GM19240 (cell line): ENCODE results near the gene MTA1.

Source experiments
- DNase-seq: peaks from one replicate; pipeline ENCODE4 v3.0.0; 2011; ENCODE audit warnings: low spot score; ENCODE audit not compliant: insufficient read length

The MTA1 gene

DNA sequence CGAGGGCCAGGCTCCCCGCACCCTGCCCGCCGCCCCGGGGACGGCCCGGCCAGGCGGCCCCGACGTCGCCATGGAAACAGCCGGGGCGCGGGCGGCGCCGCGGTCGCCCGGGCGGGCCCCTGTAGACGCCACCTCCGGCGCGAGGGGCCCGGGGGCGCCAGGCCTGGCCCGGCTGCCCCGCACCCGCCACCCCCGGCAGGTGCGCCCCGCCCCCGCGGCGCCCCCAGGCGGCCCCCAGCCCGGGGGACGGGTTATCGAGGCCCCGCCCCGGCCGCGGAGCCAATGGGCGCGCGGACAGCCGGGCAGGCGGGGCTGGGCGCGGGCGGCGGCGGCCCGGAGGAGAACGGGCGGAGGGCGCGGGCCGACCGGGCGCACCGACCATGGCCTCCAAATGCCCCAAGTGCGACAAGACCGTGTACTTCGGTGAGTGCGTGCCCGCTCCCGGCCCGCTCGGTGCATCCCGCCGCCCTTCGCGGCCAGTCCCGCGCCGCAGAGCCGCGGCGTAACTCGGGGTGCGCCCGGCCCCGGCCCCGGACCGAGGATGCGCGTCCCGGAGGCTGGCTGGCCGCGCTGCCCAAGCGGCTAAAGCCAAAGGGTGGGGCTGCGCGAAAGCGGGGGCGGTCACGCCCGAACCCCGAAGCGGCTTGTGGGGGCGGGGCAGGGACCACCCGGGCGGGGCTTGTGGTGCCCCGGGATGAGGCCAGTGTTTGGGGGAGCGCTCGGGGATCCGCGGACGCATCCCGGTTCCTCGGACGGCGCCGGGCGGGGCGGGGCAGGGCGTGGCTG lies 55.0 kb downstream of the MTA1 start, which contains the start of gene CRIP2:
CRIP2 (plus strand) TSS at position 339 of the 786 bp plus-strand sequence; CDS start at position 381, 42 bp downstream.
- no peak for DNase-seq

GRCh38 chr14:105475269-105476096 lies 55.9 kb downstream of the MTA1 start:
- no peak for DNase-seq

GRCh38 chr14:105476097-105476830 lies 56.6 kb downstream of the MTA1 start:
- DNase-seq = no peak

DNA sequence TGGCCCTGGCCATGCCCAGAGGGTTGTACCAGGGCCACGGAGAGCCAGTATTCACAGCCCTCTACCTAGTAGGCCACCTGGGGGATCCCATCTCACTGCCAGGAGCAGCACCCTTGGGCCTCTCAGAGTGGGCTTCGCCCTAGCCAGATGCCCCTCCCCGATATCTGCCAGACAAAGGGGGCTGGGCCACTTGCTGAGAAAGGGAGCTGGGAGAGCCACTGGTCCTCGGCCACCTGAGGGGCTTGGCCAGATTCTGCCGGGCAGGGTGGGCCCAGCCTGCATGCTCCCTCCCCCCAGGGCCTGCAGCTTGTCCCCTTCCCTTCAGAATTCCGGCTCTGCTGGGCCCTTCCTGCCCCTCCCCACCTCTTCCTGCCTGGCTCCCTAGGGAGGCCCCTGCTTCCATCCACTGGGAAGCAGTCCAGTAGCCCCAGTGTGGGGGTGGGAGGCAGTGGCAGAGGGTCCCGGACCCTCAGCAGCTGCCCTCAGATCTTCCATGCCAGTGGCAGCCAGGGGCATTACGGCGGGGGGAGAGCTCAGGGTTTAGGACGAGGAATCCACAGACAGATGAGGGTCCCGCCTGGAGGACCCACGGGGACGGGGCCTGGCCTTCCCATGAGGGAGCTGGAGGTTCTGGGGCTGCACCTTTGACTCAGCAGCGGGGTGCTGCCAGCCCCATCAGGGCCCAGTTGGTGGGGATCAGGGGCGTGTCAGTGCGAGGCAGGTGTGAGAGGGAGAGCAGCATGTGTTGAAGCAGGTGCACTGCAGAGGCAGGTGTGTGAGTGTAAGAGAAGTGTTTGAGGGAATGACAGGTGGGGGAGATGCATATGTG lies 57.4 kb downstream of the MTA1 start:
- no peak for DNase-seq

- no peak for DNase-seq
Observed at GRCh38 chr14:105477660-105478397, 58.2 kb downstream of the MTA1 start.

DNA sequence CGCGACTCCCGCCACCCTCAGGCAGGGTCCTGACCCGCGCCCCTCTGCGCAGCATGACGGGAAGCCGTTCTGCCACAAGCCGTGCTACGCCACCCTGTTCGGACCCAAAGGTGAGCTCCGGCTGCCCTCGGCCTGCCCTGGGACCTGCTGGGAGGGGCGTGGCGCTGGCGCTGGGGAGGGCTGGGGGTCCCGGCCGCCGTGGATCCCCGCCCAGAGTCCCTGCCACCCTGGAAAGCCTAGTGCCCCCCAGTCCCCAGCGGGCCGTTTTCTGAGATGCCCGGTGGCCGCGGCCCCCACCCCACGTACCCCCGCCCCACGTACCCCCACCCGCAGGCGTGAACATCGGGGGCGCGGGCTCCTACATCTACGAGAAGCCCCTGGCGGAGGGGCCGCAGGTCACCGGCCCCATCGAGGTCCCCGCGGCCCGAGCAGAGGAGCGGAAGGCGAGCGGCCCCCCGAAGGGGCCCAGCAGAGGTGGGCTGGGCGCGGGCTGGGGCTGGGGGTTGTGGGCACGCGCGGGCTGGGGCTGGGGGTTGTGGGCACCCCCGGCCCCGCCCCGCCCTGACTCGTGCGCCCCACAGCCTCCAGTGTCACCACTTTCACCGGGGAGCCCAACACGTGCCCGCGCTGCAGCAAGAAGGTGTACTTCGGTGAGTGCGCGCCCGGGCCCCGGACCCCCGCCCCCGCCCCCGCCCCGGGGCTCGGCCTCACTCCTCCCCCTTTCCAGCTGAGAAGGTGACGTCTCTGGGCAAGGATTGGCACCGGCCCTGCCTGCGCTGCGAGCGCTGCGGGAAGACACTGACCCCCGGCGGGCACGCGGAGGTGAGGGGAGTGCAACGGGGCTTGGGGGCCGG lies 59.0 kb downstream of the MTA1 start:
- DNase-seq = no peak

DNA sequence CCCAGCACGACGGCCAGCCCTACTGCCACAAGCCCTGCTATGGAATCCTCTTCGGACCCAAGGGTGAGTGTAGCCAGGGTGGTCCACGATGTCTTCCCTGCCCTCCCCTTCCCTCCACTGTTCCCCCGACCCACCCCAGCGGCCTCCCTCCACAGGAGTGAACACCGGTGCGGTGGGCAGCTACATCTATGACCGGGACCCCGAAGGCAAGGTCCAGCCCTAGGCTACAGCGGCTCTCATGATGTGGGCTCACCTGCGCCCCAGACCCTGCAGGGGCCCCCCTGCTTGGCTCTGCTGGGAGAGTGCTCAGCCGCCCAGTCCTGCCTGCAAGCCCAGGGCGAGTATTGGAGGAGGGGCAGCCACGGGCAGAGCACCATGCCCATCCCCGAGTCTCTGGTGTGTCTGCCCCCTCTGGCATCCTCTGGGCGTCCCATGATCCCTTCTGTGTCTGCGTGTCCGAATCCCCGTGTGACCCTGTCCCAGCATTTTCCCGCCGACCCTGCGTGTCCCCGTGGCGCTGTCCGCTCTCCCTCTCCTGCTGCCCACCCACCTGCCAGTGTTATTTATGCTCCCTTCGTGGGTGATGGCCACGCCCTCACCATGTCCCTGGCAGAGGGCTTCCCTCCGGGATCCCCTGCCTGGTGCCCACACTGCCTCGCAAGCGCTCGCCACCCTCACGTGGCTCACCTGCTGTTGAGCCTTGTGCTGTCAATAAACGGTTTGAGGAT lies 60.0 kb downstream of the MTA1 start:
- DNase-seq = no peak

GRCh38 chr14:105480199-105480746 lies 60.6 kb downstream of the MTA1 start:
- DNase-seq = no peak

- peak; percentile 99 for DNase-seq
Observed at GRCh38 chr14:105480807-105481801, 61.5 kb downstream of the MTA1 start.

- DNase-seq = peak; percentile 98
Observed at GRCh38 chr14:105481886-105482457, 62.3 kb downstream of the MTA1 start.

- no peak for DNase-seq
Observed at GRCh38 chr14:105482486-105483110, 63.0 kb downstream of the MTA1 start.

DNA sequence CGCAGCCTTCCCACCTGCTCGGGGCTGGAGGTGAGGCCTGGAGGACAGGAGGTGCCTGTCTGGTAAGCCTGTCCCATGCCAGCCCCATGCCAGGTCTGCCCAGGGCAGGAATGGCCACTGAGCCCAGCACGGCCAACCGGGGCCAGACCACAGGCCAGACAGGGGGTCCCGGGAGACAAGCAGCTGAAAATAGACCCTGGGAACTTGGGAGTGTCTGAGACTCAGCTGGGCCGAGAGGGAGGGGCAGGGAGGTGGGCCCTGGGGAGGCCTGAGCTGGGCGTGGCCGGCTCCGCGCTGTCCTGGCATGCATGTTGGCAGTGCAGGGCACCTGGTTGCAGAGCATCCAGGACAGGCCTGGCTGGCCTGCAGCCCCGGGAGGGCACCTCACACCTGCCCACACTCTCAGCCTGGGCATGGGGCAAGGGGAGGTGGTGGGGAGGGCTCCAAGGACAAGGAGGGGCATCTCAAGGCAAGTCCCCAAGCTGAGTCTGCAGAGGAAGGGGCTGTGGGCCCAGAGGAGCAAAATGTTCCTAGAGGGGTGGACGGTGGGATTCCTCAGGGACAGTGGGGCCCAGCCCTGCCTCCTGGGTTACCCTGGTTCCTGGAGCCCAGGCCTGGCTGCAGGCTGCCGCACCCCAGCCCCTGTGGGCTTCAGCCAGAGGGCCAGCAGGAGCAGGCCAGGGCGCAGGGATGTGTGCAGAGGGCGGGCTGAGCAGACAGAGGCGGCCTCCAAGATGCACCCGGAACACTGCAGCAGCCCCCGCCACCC lies 63.9 kb downstream of the MTA1 start:
- DNase-seq = no peak

DNA sequence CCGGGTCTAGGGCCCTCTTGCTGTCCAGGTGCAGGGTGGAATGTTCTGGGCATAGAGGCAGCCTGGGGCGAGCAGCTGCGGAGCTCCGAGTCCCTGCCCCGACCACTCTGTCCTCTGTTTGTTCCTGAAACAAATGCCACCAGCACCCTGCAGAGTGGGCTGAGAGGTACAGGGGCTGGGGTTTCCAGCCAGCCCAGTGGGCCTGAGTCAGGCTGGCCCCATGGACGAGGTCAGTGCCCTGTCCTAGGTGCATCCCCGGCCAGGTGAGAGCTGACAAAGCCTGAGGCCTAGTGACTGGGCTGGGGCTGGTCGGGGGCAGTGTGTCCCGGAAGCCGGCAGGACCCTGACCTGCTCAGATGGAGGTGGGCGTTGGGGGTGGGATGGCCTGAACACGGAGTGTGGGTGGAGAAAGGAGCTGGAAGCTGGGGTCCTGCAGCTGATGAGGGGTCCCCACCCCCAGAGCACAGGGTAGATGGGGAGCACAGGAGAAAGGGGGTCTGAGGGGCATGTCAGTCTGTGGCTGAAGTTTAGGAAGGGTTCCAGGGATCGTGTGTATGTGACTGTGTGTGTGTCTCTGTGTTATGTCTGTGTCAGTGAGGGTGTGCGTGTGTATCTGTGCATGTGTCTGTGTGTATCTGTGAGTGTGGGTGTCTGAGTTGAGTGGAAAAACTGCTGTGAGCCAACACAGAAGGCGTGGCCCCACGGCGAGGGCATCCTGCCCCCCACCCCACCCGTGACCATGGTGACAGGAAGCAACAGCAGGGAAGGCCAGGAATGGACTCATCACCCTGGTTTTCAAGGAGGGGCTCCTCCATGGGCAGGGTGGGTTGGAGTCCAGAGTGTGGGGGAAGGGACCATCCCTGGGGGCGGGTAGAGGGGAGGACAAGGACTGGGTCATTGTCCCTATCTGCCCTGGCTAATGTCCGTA lies 64.7 kb downstream of the MTA1 start:
- DNase-seq = no peak

GRCh38 chr14:105484997-105485393 lies 65.4 kb downstream of the MTA1 start:
- DNase-seq = no peak
